GM12878 (cell line): Measurements from ENCODE around the gene MYO9B. TPM values are rescaled to one million over a fixed set of nuclear protein-coding genes. Genes with fewer than 3 reads are reported as not detected.
A peak's percentile ranks its signal among the peaks of the same experiment; 100 is the strongest.

Experiments
- ASH2L ChIP-seq: fragments of 300-600, 200-600 bp; sonication (generic); IDR thresholded peaks from 2 replicates; pipeline ENCODE4 v1.6.1; 2017; ENCODE audit warnings: low read depth, mild to moderate bottlenecking, borderline replicate concordance
- ATF7 ChIP-seq: fragments of 450-650 bp; IDR thresholded peaks from 2 replicates; pipeline ENCODE4 v1.6.1; 2016; ENCODE audit warnings: low read depth, mild to moderate bottlenecking
- CBX5 ChIP-seq: sonication (generic); IDR thresholded peaks from 2 replicates; pipeline ENCODE4 v1.6.1; 2016; ENCODE audit warnings: low read depth, moderate library complexity, mild to moderate bottlenecking, inconsistent platforms
- DPF2 ChIP-seq: fragments of 450-650 bp; IDR thresholded peaks from 2 replicates; pipeline ENCODE4 v1.6.1; 2017; ENCODE audit warnings: mild to moderate bottlenecking
- EED ChIP-seq: sonication (generic); IDR thresholded peaks from 2 replicates; pipeline ENCODE4 v1.6.1; 2016; ENCODE audit warnings: antibody characterized with exemption, low read depth
- FOXM1 ChIP-seq: IDR thresholded peaks from 2 replicates; pipeline ENCODE4 v1.6.1; 2012; ENCODE audit warnings: low read depth, mild to moderate bottlenecking, inconsistent platforms, low read length, moderate library complexity
- HDAC2 ChIP-seq: fragments of 200-600 bp; sonication (generic); IDR thresholded peaks from 2 replicates; pipeline ENCODE4 v1.6.1; 2017
- MEF2B ChIP-seq: fragments of 450-650 bp; IDR thresholded peaks from 2 replicates; pipeline ENCODE4 v1.6.1; 2018; ENCODE audit warnings: mild to moderate bottlenecking, moderate library complexity; ENCODE audit not compliant: partially characterized antibody, poor library complexity, severe bottlenecking
- MTA2 ChIP-seq: fragments of 450-650 bp; IDR thresholded peaks from 2 replicates; pipeline ENCODE4 v1.6.1; 2016; ENCODE audit warnings: low read depth, mild to moderate bottlenecking, moderate library complexity
- MXI1 ChIP-seq: fragments of 150-350 bp; IDR thresholded peaks from 2 replicates; pipeline ENCODE4 v1.6.1; 2011; ENCODE audit warnings: low read depth, mild to moderate bottlenecking, inconsistent platforms, low read length, improper control_type of control experiment
- NR2C1 ChIP-seq: fragments of 450-650 bp; IDR thresholded peaks from 2 replicates; pipeline ENCODE4 v1.6.1; 2017; ENCODE audit warnings: antibody characterized with exemption, mild to moderate bottlenecking, moderate library complexity
- RUNX3 ChIP-seq: IDR thresholded peaks from 2 replicates; pipeline ENCODE4 v1.6.1; 2012; ENCODE audit warnings: low read length, inconsistent platforms
- ZBED1 ChIP-seq: IDR thresholded peaks from 2 replicates; pipeline ENCODE4 v1.6.1; 2016; ENCODE audit warnings: borderline replicate concordance
- polyA plus RNA-seq, 11 experiments: library from polyadenylated mRNA; depleted of rRNA in 4 of 11; unstranded in 6 of 11; stranded (reverse) in 5 of 11; fragments of >200 nt; fragmentation: Nextera tagmentation in 4 of 11; fragmentation: Illumina TruSeq in 1 of 11; extraction: Ambion mirVana in 4 of 11; extraction: Trizol in 1 of 11; gene quantifications; 1 replicate in 1 of 11; 2 replicates in 10 of 11; pipeline versions ENCODE4 v1.2.1 to v1.2.3, GENCODE V29; 2011 to 2016; ENCODE audit warnings: inconsistent platforms in 2 of 11, missing spikeins in 2 of 11, low read depth in 1 of 11
- total RNA-seq, 4 experiments: library from RNA; depleted of rRNA in 3 of 4; stranded (reverse); fragments of >200 nt in 3 of 4; fragmentation: Illumina TruSeq in 1 of 4; extraction: Trizol in 1 of 4; gene quantifications; 2 replicates each; pipeline versions ENCODE4 v1.2.1 to v1.2.3, GENCODE V29; 2013 to 2021
- TF ChIP-seq, protein P1 (sequence below): fragments of 450-650 bp; conservative IDR thresholded peaks from 2 replicates; pipeline ENCODE4 v1.6.1; 2017; ENCODE audit warnings: mild to moderate bottlenecking, moderate library complexity
- TF ChIP-seq, protein P2 (sequence below): IDR thresholded peaks from 2 replicates; pipeline ENCODE4 v1.6.1; 2012; ENCODE audit warnings: low read depth, low read length, improper control_type of control experiment
- TF ChIP-seq, protein P3 (sequence below): fragments of 450-650 bp; IDR thresholded peaks from 2 replicates; pipeline ENCODE4 v1.6.1; 2016; ENCODE audit warnings: mild to moderate bottlenecking, moderate library complexity, borderline replicate concordance
- TF ChIP-seq, protein P4 (sequence below), 3 experiments: IDR thresholded peaks in 2 of 3; conservative IDR thresholded peaks in 1 of 3; 2 replicates each; pipeline ENCODE4 v1.5.1; 2011; ENCODE audit warnings: low read depth in 3 of 3, low read length in 3 of 3, mild to moderate bottlenecking in 3 of 3, control low read depth in 2 of 3, moderate library complexity in 2 of 3, inconsistent platforms in 1 of 3, mixed read lengths in 1 of 3; ENCODE audit not compliant: control insufficient read depth in 2 of 3, insufficient read depth in 1 of 3; ENCODE audit errors: extremely low read depth in 1 of 3
- TF ChIP-seq, protein P5 (sequence below): fragments of 450-650 bp; IDR thresholded peaks from 2 replicates; pipeline ENCODE4 v1.6.1; 2017; ENCODE audit warnings: mild to moderate bottlenecking

MYO9B gene
- total and polyA plus RNA-seq, 10 of the 15 experiments (the other 5 are each of a cell fraction or from before 2014, with no cell fraction given), result 5.4 to 165 (median 45.8) TPM

DNA sequence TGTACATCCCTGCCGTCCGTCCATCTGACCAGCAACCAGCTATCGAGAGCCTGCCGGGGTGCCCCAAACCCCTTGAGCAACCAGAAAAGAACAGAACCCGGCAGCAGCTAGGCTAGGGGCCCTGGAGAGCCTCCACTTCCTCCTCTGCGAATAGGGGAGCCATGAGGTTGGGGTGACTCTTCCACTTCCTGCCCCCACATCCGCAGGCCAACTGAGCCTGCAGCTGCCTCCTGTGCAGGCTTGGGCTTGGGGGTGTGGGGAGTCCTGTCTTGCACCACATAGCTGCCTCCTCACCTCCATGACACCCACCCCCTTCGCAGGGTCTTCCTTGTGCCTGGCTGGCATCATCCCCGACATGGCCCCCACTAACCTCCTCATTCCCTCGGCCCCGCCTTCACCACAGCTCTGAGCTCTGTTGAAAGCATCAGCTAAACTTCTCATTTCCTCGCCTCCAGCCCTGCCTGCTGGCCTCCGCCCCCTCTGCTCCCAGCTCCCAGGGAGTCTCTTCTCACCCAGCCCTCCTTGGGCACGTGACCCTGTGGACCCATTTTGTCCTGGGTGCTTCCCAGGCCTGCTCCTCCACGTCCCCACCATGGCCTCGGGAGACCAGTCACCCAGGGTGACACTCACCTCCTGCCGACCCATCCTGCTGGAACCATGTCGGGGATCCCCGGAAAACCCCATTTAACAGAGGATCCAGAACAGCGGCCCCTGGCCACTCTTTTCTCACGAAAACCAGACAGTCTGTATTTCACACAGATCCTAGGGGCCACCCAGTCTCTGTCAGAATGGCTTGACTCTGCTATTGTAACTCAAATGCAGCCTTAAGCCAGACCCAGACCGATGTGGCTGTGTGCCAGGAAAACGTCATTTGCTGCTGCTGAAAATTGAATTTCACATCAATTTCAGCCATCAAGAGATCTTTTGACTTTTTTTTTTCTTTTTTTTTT, 50.4 kb downstream of the MYO9B start (continued):
- TF ChIP-seq HDAC2 (no peak), MTA2 (peak; percentile 61), MEF2B (peak; percentile 99), MXI1 (peak; percentile 4; the same call in 1 of the 2 replicates), FOXM1 (peak; percentile 79; the same call in 1 of the 2 replicates), DPF2 (peak; percentile 91; the same call in 1 of the 2 replicates), NR2C1 (no peak), ZBED1 (peak; percentile 67; the same call in 1 of the 2 replicates), CBX5 (no peak; the same call in 1 of the 2 replicates), RUNX3 (peak; percentile 68), ATF7 (peak; percentile 68), EED (peak; percentile 94), ASH2L (no peak)
- TF ChIP-seq, protein P1, sequence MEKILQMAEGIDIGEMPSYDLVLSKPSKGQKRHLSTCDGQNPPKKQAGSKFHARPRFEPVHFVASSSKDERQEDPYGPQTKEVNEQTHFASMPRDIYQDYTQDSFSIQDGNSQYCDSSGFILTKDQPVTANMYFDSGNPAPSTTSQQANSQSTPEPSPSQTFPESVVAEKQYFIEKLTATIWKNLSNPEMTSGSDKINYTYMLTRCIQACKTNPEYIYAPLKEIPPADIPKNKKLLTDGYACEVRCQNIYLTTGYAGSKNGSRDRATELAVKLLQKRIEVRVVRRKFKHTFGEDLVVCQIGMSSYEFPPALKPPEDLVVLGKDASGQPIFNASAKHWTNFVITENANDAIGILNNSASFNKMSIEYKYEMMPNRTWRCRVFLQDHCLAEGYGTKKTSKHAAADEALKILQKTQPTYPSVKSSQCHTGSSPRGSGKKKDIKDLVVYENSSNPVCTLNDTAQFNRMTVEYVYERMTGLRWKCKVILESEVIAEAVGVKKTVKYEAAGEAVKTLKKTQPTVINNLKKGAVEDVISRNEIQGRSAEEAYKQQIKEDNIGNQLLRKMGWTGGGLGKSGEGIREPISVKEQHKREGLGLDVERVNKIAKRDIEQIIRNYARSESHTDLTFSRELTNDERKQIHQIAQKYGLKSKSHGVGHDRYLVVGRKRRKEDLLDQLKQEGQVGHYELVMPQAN, result no peak
- TF ChIP-seq, protein P2, sequence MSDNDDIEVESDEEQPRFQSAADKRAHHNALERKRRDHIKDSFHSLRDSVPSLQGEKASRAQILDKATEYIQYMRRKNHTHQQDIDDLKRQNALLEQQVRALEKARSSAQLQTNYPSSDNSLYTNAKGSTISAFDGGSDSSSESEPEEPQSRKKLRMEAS, result peak; percentile 60
- TF ChIP-seq, protein P3, sequence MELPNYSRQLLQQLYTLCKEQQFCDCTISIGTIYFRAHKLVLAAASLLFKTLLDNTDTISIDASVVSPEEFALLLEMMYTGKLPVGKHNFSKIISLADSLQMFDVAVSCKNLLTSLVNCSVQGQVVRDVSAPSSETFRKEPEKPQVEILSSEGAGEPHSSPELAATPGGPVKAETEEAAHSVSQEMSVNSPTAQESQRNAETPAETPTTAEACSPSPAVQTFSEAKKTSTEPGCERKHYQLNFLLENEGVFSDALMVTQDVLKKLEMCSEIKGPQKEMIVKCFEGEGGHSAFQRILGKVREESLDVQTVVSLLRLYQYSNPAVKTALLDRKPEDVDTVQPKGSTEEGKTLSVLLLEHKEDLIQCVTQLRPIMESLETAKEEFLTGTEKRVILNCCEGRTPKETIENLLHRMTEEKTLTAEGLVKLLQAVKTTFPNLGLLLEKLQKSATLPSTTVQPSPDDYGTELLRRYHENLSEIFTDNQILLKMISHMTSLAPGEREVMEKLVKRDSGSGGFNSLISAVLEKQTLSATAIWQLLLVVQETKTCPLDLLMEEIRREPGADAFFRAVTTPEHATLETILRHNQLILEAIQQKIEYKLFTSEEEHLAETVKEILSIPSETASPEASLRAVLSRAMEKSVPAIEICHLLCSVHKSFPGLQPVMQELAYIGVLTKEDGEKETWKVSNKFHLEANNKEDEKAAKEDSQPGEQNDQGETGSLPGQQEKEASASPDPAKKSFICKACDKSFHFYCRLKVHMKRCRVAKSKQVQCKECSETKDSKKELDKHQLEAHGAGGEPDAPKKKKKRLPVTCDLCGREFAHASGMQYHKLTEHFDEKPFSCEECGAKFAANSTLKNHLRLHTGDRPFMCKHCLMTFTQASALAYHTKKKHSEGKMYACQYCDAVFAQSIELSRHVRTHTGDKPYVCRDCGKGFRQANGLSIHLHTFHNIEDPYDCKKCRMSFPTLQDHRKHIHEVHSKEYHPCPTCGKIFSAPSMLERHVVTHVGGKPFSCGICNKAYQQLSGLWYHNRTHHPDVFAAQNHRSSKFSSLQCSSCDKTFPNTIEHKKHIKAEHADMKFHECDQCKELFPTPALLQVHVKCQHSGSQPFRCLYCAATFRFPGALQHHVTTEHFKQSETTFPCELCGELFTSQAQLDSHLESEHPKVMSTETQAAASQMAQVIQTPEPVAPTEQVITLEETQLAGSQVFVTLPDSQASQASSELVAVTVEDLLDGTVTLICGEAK, result no peak; the same call in 1 of the 2 replicates
- TF ChIP-seq, protein P4, sequence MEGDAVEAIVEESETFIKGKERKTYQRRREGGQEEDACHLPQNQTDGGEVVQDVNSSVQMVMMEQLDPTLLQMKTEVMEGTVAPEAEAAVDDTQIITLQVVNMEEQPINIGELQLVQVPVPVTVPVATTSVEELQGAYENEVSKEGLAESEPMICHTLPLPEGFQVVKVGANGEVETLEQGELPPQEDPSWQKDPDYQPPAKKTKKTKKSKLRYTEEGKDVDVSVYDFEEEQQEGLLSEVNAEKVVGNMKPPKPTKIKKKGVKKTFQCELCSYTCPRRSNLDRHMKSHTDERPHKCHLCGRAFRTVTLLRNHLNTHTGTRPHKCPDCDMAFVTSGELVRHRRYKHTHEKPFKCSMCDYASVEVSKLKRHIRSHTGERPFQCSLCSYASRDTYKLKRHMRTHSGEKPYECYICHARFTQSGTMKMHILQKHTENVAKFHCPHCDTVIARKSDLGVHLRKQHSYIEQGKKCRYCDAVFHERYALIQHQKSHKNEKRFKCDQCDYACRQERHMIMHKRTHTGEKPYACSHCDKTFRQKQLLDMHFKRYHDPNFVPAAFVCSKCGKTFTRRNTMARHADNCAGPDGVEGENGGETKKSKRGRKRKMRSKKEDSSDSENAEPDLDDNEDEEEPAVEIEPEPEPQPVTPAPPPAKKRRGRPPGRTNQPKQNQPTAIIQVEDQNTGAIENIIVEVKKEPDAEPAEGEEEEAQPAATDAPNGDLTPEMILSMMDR (IDR thresholded peaks at IDR 0.05 in 2 of 3, conservative IDR thresholded peaks at IDR 0.05 in 1 of 3; ENCODE audit: control insufficient read depth in 2 of 3, extremely low read depth in 1 of 3, insufficient read depth in 1 of 3, low read depth in 3 of 3, low read length in 3 of 3), result 0 out of 6 replicates have a peak, but pooled peaks of 1 of the 3 experiments have one; percentile 11
- TF ChIP-seq, protein P5, sequence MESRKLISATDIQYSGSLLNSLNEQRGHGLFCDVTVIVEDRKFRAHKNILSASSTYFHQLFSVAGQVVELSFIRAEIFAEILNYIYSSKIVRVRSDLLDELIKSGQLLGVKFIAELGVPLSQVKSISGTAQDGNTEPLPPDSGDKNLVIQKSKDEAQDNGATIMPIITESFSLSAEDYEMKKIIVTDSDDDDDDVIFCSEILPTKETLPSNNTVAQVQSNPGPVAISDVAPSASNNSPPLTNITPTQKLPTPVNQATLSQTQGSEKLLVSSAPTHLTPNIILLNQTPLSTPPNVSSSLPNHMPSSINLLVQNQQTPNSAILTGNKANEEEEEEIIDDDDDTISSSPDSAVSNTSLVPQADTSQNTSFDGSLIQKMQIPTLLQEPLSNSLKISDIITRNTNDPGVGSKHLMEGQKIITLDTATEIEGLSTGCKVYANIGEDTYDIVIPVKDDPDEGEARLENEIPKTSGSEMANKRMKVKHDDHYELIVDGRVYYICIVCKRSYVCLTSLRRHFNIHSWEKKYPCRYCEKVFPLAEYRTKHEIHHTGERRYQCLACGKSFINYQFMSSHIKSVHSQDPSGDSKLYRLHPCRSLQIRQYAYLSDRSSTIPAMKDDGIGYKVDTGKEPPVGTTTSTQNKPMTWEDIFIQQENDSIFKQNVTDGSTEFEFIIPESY, result no peak
